Peyer's patch (tissue), 4 donors: Measurements from ENCODE around the gene PRF1.

ENCODE experiments used
- CTCF ChIP-seq, 6 experiments: fragments of 450-650 bp in 4 of 6; fragments of 200-600 bp in 2 of 6; sonication (generic) in 1 of 6; IDR thresholded peaks; one replicate each; pipeline ENCODE4 v1.5.1; 2017 to 2019; ENCODE audit warnings: antibody characterized with exemption in 6 of 6, mild to moderate bottlenecking in 3 of 6, moderate library complexity in 1 of 6
- POLR2A ChIP-seq, 2 donors: fragments of 450-650 bp; IDR thresholded peaks; one replicate each; pipeline ENCODE4 v1.5.1; 2017; ENCODE audit warnings: antibody characterized with exemption in 2 of 2, mild to moderate bottlenecking in 2 of 2, moderate library complexity in 2 of 2

- TF ChIP-seq CTCF (IDR thresholded peaks at IDR 0.05) (no peak), POLR2A (IDR thresholded peaks at IDR 0.05) (no peak)
These were observed 14.3 kb downstream of the PRF1 start for GRCh38 chr10:70588255-70588654.
